ENCODE data around the gene EML4. TPM values are rescaled to one million over a fixed set of nuclear protein-coding genes. Genes with fewer than 3 reads are reported as not detected.

EML4 gene
- total and polyA plus RNA-seq, 3 experiments from 2014 or later, result 58.0 to 70.8 (median 61.5) TPM

DNA sequence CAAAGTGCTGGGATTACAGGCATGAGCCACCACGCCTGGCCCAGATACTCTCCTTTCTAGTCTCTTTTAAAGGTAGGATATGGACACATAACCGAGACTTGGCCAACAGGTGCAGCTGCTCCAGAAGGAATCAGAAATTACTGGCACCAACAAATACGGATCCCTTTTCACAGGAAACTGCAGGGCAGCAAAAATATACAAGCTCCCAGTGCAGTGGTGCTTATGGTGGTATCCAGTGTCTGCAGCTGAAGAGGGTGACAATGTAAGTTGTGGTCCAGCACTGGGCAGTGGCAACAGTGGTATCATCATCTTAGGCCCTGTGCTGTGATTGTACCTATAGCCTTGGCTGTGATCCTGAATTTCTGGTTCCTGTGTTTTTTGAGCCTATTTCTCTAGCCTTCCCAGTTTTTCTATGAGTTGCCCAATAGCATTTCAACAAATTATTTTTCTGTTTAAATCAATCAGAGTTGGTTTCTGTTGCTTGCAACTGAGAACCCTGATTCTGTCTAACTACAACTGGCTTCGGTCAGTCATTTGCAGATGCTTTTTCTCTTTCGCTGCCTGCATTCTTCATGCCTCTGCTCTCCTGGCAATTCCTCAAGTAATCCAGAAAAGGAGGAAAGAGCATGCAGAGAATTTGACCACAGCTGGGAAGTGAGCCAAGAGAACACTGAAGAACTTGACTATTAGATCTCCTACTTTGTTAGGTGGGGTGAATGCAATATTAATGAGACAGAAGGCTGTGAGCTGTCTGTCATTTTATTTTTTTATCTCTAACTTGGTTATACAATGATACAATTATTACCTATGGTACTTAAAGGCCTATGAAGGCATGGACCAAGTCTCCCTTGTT, 30.8 kb upstream of the EML4 start:
- ChIA-PET POLR2A (interaction anchor here (0.8 kb wide), 1 partner anchor 10 kb away, joined by 7 read pairs; no protein-coding TSS in a partner anchor), CTCF (interaction anchor here (1.1 to 6.6 kb wide), 2 partner anchors 33 to 41 kb away, joined by 3 to 63 read pairs; no protein-coding TSS in a partner anchor)
- H3K27ac Mint-ChIP-seq, result peak overlapping the region; percentile 7 to 100 (median 52)
- H3K27ac ChIP-seq (ENCODE audit: low read depth, low read length), result no peak overlapping the region
- H3K4me1 Mint-ChIP-seq, result peaks cover 56 to 79% (median 75%) of the 10 kb centered on the region in 3 donors
- H3K9me3 ChIP-seq (ENCODE audit: low read length), result no peaks in the 10 kb centered on the region
- DNase-seq, result no peak
- H3K4me3 ChIP-seq (ENCODE audit: low read length), result no peak overlapping the region
- H3K4me3 Mint-ChIP-seq, result no peak overlapping the region
- no peaks in the 10 kb centered on the region for H3K9me3 Mint-ChIP-seq
- peaks cover 59% of the 10 kb centered on the region for H3K4me1 ChIP-seq (ENCODE audit: insufficient read depth, low read length)
- H3K36me3 ChIP-seq (ENCODE audit: insufficient read depth, low read length), result no peaks in the 10 kb centered on the region
- H3K27me3 ChIP-seq (ENCODE audit: insufficient read depth, low read length, poor library complexity, severe bottlenecking), result no peaks in the 10 kb centered on the region
- H3K36me3 Mint-ChIP-seq, result no peaks in the 10 kb centered on the region
- no peaks in the 10 kb centered on the region for H3K27me3 Mint-ChIP-seq

DNA sequence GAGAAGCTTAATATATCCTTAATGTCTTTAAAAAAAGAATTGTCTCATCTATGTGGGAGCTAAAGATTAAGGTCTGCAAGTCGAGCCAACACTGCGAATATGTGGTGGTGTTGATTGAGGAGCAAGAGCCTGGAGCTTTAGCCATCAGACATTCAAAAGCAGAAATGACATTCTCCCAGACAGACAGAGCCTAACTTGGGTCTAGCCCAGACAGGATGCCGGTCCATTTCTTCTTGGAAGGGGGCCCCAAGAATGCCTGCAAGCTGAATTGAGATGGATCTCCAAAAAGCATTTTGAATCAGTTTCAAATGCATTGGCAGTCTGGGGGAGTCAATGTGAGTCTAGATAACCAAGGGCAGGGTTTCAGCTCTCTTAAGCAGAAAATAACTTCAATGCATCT, 30.1 kb upstream of the EML4 start:
- DNase-seq, result no peak
- H3K36me3 ChIP-seq (ENCODE audit: insufficient read depth, low read length), result no peaks in the 10 kb centered on the region
- Mint-ChIP-seq H3K27me3 (no peaks in the 10 kb centered on the region), H3K4me1 (peaks cover 52 to 72% (median 71%) of the 10 kb centered on the region in 3 donors), H3K4me3 (no peak overlapping the region), H3K9me3 (no peaks in the 10 kb centered on the region), H3K27ac (peak overlapping the region in 5 of 8 donors; percentile 20 to 58 (median 49)), H3K36me3 (no peaks in the 10 kb centered on the region)
- ChIA-PET CTCF (no interaction called here), POLR2A (interaction anchor here (0.8 kb wide), 1 partner anchor 11 kb away, joined by 7 read pairs; no protein-coding TSS in a partner anchor)
- H3K9me3 ChIP-seq (ENCODE audit: low read length), result no peaks in the 10 kb centered on the region
- H3K4me3 ChIP-seq (ENCODE audit: low read length), result no peak overlapping the region
- H3K27ac ChIP-seq (ENCODE audit: low read depth, low read length), result no peak overlapping the region
- H3K27me3 ChIP-seq (ENCODE audit: insufficient read depth, low read length, poor library complexity, severe bottlenecking), result no peaks in the 10 kb centered on the region
- H3K4me1 ChIP-seq (ENCODE audit: insufficient read depth, low read length), result peaks cover 52% of the 10 kb centered on the region

GRCh38 chr2:42140496-42140895, 28.7 kb upstream of the EML4 start:
- Histone ChIP-seq H3K4me1 (ENCODE audit: insufficient read depth, low read length) (peaks cover 40% of the 10 kb centered on the region), H3K36me3 (ENCODE audit: insufficient read depth, low read length) (no peaks in the 10 kb centered on the region), H3K27me3 (ENCODE audit: insufficient read depth, low read length, poor library complexity, severe bottlenecking) (no peaks in the 10 kb centered on the region), H3K4me3 (ENCODE audit: low read length) (no peak overlapping the region), H3K9me3 (ENCODE audit: low read length) (no peaks in the 10 kb centered on the region), H3K27ac (ENCODE audit: low read depth, low read length) (no peak overlapping the region)
- Mint-ChIP-seq H3K27ac (peak overlapping the region in 1 of 8 donors; percentile 35), H3K27me3 (no peaks in the 10 kb centered on the region), H3K4me3 (no peak overlapping the region), H3K9me3 (no peaks in the 10 kb centered on the region), H3K36me3 (no peaks in the 10 kb centered on the region), H3K4me1 (peaks cover 42 to 58% (median 57%) of the 10 kb centered on the region in 3 donors)
- no peak for DNase-seq
- ChIA-PET CTCF (interaction anchor here (1.3 kb wide), 1 partner anchor 11 kb away, joined by 3 read pairs; no protein-coding TSS in a partner anchor), POLR2A (no interaction called here)

- Histone ChIP-seq H3K36me3 (ENCODE audit: insufficient read depth, low read length) (no peaks in the 10 kb centered on the region), H3K27ac (ENCODE audit: low read depth, low read length) (no peak overlapping the region), H3K4me1 (ENCODE audit: insufficient read depth, low read length) (peaks cover 26% of the 10 kb centered on the region), H3K9me3 (ENCODE audit: low read length) (no peaks in the 10 kb centered on the region), H3K27me3 (ENCODE audit: insufficient read depth, low read length, poor library complexity, severe bottlenecking) (no peaks in the 10 kb centered on the region), H3K4me3 (ENCODE audit: low read length) (no peak overlapping the region)
- no peaks in the 10 kb centered on the region for H3K36me3 Mint-ChIP-seq
- ChIA-PET CTCF (interaction anchor here (1.1 to 1.7 kb wide), 5 partner anchors 9 to 274 kb away, joined by 3 to 6 read pairs (median 4); no protein-coding TSS in a partner anchor), POLR2A (interaction anchor here (1.1 kb wide), 1 partner anchor 9 kb away, joined by 7 read pairs; no protein-coding TSS in a partner anchor)
- peak overlapping the region in 3 of 7 donors; percentile 12 to 59 (median 27) for H3K4me3 Mint-ChIP-seq
- H3K27ac Mint-ChIP-seq, result peak overlapping the region; percentile 8 to 81 (median 66)
- peaks cover 31 to 45% (median 44%) of the 10 kb centered on the region in 3 donors for H3K4me1 Mint-ChIP-seq
- H3K9me3 Mint-ChIP-seq, result no peaks in the 10 kb centered on the region
- peak in 1 of 5 donors; percentile 25 for DNase-seq
- no peaks in the 10 kb centered on the region for H3K27me3 Mint-ChIP-seq
These were observed 27.2 kb upstream of the EML4 start for GRCh38 chr2:42141687-42142546.

DNA sequence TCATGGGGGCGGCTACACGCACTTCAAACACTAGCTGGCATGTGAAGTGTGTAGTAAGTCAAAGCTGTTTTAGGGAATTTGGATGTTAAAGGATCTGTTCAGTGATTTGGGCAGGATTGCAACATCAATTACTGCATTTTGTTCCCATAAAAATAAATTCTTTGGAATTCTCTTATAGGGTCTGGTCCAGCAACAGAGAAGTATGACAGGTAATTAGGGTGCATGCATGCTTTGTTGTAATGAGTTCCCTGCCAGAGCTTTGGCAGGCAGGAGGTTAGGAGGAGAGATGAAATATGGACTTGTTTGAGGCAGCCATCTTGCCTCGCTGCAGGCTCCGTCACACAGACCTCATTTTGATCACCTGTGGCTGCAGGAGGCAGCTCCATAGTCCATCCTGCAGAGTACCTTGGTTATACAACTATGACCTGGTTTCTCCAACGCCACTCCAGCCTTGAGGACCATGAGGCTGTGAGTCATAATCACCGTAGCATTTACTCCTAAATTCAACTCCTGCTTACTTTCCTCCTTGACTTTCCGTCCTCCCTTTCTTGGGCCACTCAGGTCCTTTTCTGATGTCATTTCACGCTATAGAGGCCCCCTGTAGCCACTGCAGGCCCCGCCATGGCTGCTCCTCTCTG, 26.5 kb upstream of the EML4 start:
- no peaks in the 10 kb centered on the region for H3K36me3 Mint-ChIP-seq
- no peak overlapping the region for H3K4me3 Mint-ChIP-seq
- Histone ChIP-seq H3K27ac (ENCODE audit: low read depth, low read length) (no peak overlapping the region), H3K4me1 (ENCODE audit: insufficient read depth, low read length) (peaks cover 24% of the 10 kb centered on the region), H3K27me3 (ENCODE audit: insufficient read depth, low read length, poor library complexity, severe bottlenecking) (no peaks in the 10 kb centered on the region), H3K4me3 (ENCODE audit: low read length) (no peak overlapping the region), H3K9me3 (ENCODE audit: low read length) (no peaks in the 10 kb centered on the region), H3K36me3 (ENCODE audit: insufficient read depth, low read length) (no peaks in the 10 kb centered on the region)
- no peak for DNase-seq
- no peaks in the 10 kb centered on the region for H3K9me3 Mint-ChIP-seq
- no peaks in the 10 kb centered on the region for H3K27me3 Mint-ChIP-seq
- peaks cover 25 to 38% (median 37%) of the 10 kb centered on the region in 3 donors for H3K4me1 Mint-ChIP-seq
- POLR2A ChIA-PET, result no interaction called here
- peak overlapping the region in 4 of 8 donors; percentile 8 to 77 (median 50) for H3K27ac Mint-ChIP-seq
- CTCF ChIA-PET, result interaction anchor here (1.1 to 1.7 kb wide), 5 partner anchors 43 to 275 kb away, joined by 3 to 6 read pairs (median 4); no protein-coding TSS in a partner anchor

GRCh38 chr2:42147641-42148274, 21.4 kb upstream of the EML4 start:
- H3K4me3 ChIP-seq (ENCODE audit: low read length), result no peak overlapping the region
- Mint-ChIP-seq H3K4me3 (no peak overlapping the region), H3K27me3 (no peaks in the 10 kb centered on the region), H3K27ac (no peak overlapping the region), H3K9me3 (peaks cover 0 to 4% (median 0%) of the 10 kb centered on the region in 5 donors), H3K4me1 (peaks cover 3 to 13% (median 5%) of the 10 kb centered on the region in 3 donors), H3K36me3 (peaks cover 0 to 3% (median 0%) of the 10 kb centered on the region in 3 donors)
- no peaks in the 10 kb centered on the region for H3K27me3 ChIP-seq (ENCODE audit: insufficient read depth, low read length, poor library complexity, severe bottlenecking)
- H3K27ac ChIP-seq (ENCODE audit: low read depth, low read length), result no peak overlapping the region
- no peaks in the 10 kb centered on the region for H3K36me3 ChIP-seq (ENCODE audit: insufficient read depth, low read length)
- DNase-seq, result no peak
- ChIA-PET POLR2A (no interaction called here), CTCF (interaction anchor here (1.3 to 1.6 kb wide), 2 partner anchors 42 to 52 kb away, joined by 3 to 4 read pairs; no protein-coding TSS in a partner anchor)
- no peaks in the 10 kb centered on the region for H3K4me1 ChIP-seq (ENCODE audit: insufficient read depth, low read length)
- no peaks in the 10 kb centered on the region for H3K9me3 ChIP-seq (ENCODE audit: low read length)

DNA sequence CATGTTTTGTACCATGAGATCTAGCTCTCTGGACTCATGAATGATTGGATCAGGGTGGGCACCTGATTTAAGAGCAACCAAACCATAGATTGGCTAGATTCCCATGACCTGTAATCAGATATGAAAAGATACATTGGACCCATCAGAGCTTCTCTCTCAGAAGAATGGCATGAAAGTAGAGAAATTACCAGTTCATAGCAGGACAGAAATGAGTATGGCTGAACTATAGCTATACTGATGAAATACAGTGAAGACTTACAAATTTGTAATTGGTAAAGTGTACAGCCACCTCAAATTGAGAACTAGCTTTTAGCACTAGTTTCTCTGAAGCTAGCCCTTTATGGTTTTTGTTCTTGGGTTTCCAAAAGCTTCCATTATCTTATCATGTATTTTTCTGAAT, 19.0 kb upstream of the EML4 start:
- ChIA-PET POLR2A (interaction anchor here (0.5 kb wide), 1 partner anchor 26 kb away, joined by 3 read pairs; no protein-coding TSS in a partner anchor), CTCF (interaction anchor here (1.2 to 1.9 kb wide), 2 partner anchors 17 to 52 kb away, joined by 3 to 5 read pairs; no protein-coding TSS in a partner anchor)
- Mint-ChIP-seq H3K27me3 (peaks cover 0 to 1% of the 10 kb centered on the region in 2 donors), H3K4me1 (peaks cover 4 to 6% (median 5%) of the 10 kb centered on the region in 3 donors), H3K36me3 (peaks cover 0 to 3% (median 0%) of the 10 kb centered on the region in 3 donors), H3K9me3 (peaks cover 0 to 4% (median 0%) of the 10 kb centered on the region in 5 donors), H3K4me3 (no peak overlapping the region), H3K27ac (peak overlapping the region in 3 of 8 donors; percentile 44 to 64 (median 53))
- no peaks in the 10 kb centered on the region for H3K27me3 ChIP-seq (ENCODE audit: insufficient read depth, low read length, poor library complexity, severe bottlenecking)
- H3K4me1 ChIP-seq (ENCODE audit: insufficient read depth, low read length), result no peaks in the 10 kb centered on the region
- H3K4me3 ChIP-seq (ENCODE audit: low read length), result no peak overlapping the region
- DNase-seq, result no peak
- H3K9me3 ChIP-seq (ENCODE audit: low read length), result no peaks in the 10 kb centered on the region
- H3K36me3 ChIP-seq (ENCODE audit: insufficient read depth, low read length), result no peaks in the 10 kb centered on the region
- H3K27ac ChIP-seq (ENCODE audit: low read depth, low read length), result no peak overlapping the region

All from CD8-positive, alpha-beta memory T cell (primary cell).